ENCODE results near the gene ZBTB43. TPM values are rescaled to one million over a fixed set of nuclear protein-coding genes. Genes with fewer than 3 reads are reported as not detected.

ZBTB43 gene
- total and polyA plus RNA-seq, 7 donors, result 1.8 to 12.2 (median 6.7) TPM

GRCh38 chr9:126842220-126842842, 37.5 kb downstream of the ZBTB43 start:
- Histone ChIP-seq H3K4me3 (no peak overlapping the region), H3K36me3 (peaks cover 0 to 19% (median 3%) of the 10 kb centered on the region in 4 donors), H3K27me3 (no peaks in the 10 kb centered on the region), H3K27ac (no peak overlapping the region), H3K9me3 (no peaks in the 10 kb centered on the region), H3K4me1 (peaks cover 0 to 6% (median 2%) of the 10 kb centered on the region in 4 donors)
- intact Hi-C loops (cut with DNase I), result no loop called here
- no peak for DNase-seq
- WGBS, 2 donors, result 90 to 93% methylated on average over 13 of the region's 13 CpGs
- TF ChIP-seq POLR2A (IDR thresholded peaks at IDR 0.05), result no peak
- no peak for TF ChIP-seq EP300 (IDR thresholded peaks at IDR 0.05)
- TF ChIP-seq POLR2AphosphoS5 (IDR thresholded peaks at IDR 0.05), result no peak
- TF ChIP-seq CTCF (IDR thresholded peaks at IDR 0.05), result no peak

- 80 to 87% methylated on average over 10 of the region's 10 CpGs for WGBS, 2 donors
- intact Hi-C loops (cut with DNase I), result no loop called here
Observed at GRCh38 chr9:126842977-126843799, 38.3 kb downstream of the ZBTB43 start.

GRCh38 chr9:126844085-126844484, 39.2 kb downstream of the ZBTB43 start:
- WGBS, 2 donors, result 52 to 69% methylated on average over 5 of the region's 5 CpGs
- H3K27me3 ChIP-seq, result no peaks in the 10 kb centered on the region
- no peak overlapping the region for H3K27ac ChIP-seq
- no peak overlapping the region for H3K4me3 ChIP-seq
- peaks cover 0 to 8% (median under 1%) of the 10 kb centered on the region in 4 donors for H3K36me3 ChIP-seq
- no peak for DNase-seq
- TF ChIP-seq POLR2AphosphoS5 (IDR thresholded peaks at IDR 0.05), result no peak
- no peak for TF ChIP-seq CTCF (IDR thresholded peaks at IDR 0.05)
- TF ChIP-seq POLR2A (IDR thresholded peaks at IDR 0.05), result no peak
- no peak for TF ChIP-seq EP300 (IDR thresholded peaks at IDR 0.05)
- no peaks in the 10 kb centered on the region for H3K9me3 ChIP-seq
- intact Hi-C loops (cut with DNase I), result no loop called here
- H3K4me1 ChIP-seq, result peaks cover 0 to 6% (median 2%) of the 10 kb centered on the region in 4 donors

More at GRCh38 chr9:126842977-126843799, 38.3 kb downstream of the ZBTB43 start:
- TF ChIP-seq POLR2A (IDR thresholded peaks at IDR 0.05) (no peak), POLR2AphosphoS5 (IDR thresholded peaks at IDR 0.05) (no peak), EP300 (IDR thresholded peaks at IDR 0.05) (no peak), CTCF (IDR thresholded peaks at IDR 0.05) (no peak)
- H3K9me3 ChIP-seq, result no peaks in the 10 kb centered on the region
- H3K4me1 ChIP-seq, result peaks cover 0 to 6% (median 2%) of the 10 kb centered on the region in 4 donors
- no peak overlapping the region for H3K4me3 ChIP-seq
- peaks cover 0 to 17% (median 3%) of the 10 kb centered on the region in 4 donors for H3K36me3 ChIP-seq
- no peaks in the 10 kb centered on the region for H3K27me3 ChIP-seq
- no peak overlapping the region for H3K27ac ChIP-seq
- no peak for DNase-seq

GRCh38 chr9:126847051-126847450, 42.2 kb downstream of the ZBTB43 start:
- Histone ChIP-seq H3K36me3 (no peaks in the 10 kb centered on the region), H3K9me3 (no peaks in the 10 kb centered on the region), H3K4me1 (peaks cover 0 to 6% (median 2%) of the 10 kb centered on the region in 4 donors), H3K4me3 (no peak overlapping the region), H3K27me3 (no peaks in the 10 kb centered on the region), H3K27ac (no peak overlapping the region)
- 88 to 92% methylated on average over 8 of the region's 8 CpGs for WGBS, 2 donors
- intact Hi-C loops (cut with DNase I), result no loop called here
- DNase-seq, result no peak
- TF ChIP-seq EP300 (IDR thresholded peaks at IDR 0.05), result no peak
- no peak for TF ChIP-seq POLR2A (IDR thresholded peaks at IDR 0.05)
- no peak for TF ChIP-seq CTCF (IDR thresholded peaks at IDR 0.05)
- TF ChIP-seq POLR2AphosphoS5 (IDR thresholded peaks at IDR 0.05), result no peak

Measured in sigmoid colon (tissue), 7 donors.